HL-60 (cell line): ENCODE data around the gene SPRY2.

ENCODE experiments used
- POLR2AphosphoS5 ChIP-seq: IDR thresholded peaks from 2 replicates; pipeline ENCODE4 v1.6.1; 2012; ENCODE audit warnings: low read depth
- TF ChIP-seq, protein P1 (sequence below): IDR thresholded peaks from 2 replicates; pipeline ENCODE4 v1.6.1; 2012; ENCODE audit warnings: low read depth; ENCODE audit not compliant: insufficient replicate concordance

DNA sequence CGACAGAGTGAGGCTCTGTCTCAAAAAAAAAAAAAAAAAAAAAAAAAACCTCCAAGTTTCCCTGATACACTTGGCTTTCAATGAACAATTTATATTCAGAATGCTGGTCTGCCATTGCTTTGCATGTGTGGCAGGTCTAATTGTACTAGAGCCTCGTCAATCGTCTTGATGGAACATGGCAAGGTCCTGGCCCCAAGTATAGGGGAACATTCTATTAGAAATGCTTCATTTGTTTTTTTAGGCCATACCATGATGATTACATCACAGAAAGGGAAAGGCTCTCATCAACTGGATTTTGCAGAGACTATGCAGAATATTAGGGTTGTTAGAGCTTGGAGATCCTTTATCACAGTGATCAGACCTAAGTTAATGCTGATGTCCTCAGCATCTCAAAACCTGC is 28.0 kb downstream of the SPRY2 start:
- TF ChIP-seq, protein P1, sequence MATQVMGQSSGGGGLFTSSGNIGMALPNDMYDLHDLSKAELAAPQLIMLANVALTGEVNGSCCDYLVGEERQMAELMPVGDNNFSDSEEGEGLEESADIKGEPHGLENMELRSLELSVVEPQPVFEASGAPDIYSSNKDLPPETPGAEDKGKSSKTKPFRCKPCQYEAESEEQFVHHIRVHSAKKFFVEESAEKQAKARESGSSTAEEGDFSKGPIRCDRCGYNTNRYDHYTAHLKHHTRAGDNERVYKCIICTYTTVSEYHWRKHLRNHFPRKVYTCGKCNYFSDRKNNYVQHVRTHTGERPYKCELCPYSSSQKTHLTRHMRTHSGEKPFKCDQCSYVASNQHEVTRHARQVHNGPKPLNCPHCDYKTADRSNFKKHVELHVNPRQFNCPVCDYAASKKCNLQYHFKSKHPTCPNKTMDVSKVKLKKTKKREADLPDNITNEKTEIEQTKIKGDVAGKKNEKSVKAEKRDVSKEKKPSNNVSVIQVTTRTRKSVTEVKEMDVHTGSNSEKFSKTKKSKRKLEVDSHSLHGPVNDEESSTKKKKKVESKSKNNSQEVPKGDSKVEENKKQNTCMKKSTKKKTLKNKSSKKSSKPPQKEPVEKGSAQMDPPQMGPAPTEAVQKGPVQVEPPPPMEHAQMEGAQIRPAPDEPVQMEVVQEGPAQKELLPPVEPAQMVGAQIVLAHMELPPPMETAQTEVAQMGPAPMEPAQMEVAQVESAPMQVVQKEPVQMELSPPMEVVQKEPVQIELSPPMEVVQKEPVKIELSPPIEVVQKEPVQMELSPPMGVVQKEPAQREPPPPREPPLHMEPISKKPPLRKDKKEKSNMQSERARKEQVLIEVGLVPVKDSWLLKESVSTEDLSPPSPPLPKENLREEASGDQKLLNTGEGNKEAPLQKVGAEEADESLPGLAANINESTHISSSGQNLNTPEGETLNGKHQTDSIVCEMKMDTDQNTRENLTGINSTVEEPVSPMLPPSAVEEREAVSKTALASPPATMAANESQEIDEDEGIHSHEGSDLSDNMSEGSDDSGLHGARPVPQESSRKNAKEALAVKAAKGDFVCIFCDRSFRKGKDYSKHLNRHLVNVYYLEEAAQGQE = no peak
- no peak for TF ChIP-seq POLR2AphosphoS5
